Measurements from ENCODE around the gene LITAF.

The LITAF gene

GRCh38 chr16:11547118-11547916 lies 39.4 kb downstream of the LITAF start:
- no peak for DNase-seq

- DNase-seq = no peak
These were observed 40.1 kb downstream of the LITAF start for GRCh38 chr16:11546608-11547061.

DNA sequence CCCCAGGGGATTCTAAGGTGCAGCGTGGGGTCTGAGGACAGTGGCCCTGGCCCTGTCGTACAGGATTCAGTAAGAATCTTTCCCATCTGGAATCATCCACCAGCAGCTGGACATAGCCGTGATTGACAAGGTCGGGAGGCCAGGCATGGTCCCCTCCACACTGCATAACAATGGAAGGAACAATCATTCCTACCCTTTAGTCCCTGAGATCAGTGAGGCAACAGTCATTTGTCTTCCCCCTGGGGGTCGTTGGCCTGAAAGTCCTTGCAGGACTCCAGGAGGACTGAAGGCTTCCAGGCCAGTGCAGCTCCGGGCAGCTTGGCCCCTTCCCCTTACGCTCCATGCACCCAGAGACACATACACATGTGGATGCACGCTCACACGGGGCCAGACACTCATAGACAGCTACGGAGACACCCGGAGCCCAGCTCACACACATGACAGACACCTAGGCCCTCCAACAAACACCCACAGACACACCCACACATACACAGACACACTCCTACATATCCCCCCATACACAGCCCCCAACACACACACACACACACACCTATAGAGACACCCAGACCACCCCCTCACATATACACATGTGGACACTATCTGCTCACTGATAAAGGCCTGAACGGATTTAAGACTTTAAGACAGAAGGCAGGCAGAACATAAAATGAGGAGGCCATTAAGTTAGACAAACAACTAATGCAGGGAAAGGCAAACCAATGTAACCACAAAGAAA lies 42.9 kb downstream of the LITAF start:
- DNase-seq = no peak

- no peak for DNase-seq
These were observed 44.5 kb downstream of the LITAF start for GRCh38 chr16:11542069-11542744.

DNA sequence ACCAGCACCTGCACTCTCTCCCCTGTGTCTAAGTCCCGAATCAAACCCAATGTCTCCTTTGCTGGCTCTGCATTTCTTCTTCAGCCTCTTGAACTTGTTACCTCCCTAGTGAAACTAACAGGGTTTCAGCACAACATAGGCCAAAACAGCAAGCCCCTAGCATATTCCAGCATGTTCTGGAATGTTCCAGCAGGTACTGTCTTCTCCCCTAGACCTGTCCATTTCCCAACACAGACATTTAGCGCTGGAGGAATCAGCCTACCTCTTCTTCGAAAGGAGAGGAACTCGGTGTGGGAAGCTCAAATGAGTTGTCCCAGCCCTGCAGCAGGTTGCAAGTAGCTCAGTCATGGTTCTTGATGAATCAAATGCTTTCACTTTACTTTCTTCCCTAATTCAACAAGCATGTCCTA lies 47.1 kb downstream of the LITAF start:
- DNase-seq = no peak

DNA sequence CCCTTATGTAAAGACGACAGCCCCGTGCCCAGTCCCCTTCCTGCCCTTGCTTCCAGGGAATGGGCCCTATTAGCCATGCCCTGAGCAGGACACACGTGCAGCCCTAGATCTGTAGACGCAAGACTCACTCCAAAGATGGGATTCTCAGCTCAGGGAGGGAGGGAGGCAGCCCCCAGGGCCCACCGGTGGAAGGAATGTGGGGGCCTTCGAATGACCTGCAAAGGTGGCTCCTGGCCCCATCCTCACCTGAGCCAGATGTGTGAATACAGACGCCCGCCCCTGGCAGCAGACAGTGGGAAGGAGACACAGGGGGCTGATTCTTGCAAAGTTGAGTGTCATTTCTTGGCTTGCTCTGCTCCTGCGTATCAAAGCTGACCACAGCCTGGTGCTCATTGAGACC lies 47.8 kb downstream of the LITAF start:
- no peak for DNase-seq

- DNase-seq = no peak
These were observed 50.4 kb downstream of the LITAF start for GRCh38 chr16:11536104-11536866.

- no peak for DNase-seq
These were observed 51.2 kb downstream of the LITAF start for GRCh38 chr16:11535494-11535893.

- DNase-seq = no peak
These were observed 52.5 kb downstream of the LITAF start for GRCh38 chr16:11534262-11534661.

GRCh38 chr16:11533588-11533987 lies 53.1 kb downstream of the LITAF start:
- DNase-seq = no peak

GRCh38 chr16:11530171-11530940 lies 56.4 kb downstream of the LITAF start:
- no peak for DNase-seq

DNA sequence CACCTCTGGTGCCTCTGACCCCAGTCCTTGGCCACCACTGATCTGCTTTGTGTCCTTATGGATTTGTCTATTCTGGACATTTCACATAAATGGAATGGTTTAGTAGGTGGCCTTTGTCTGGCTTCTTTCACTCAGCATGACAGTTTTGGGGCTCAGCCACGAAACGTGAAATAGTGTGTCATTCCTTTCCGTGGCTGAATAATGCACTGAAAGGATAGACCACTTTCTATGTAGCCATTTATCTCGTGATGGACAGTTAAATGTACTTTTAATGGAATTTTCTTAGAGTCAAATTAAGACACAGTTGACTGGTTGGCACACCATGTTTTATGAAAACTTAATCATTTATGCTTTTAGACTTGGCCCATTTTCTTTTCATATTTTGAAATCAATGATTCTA lies 57.4 kb downstream of the LITAF start:
- DNase-seq = no peak

DNA sequence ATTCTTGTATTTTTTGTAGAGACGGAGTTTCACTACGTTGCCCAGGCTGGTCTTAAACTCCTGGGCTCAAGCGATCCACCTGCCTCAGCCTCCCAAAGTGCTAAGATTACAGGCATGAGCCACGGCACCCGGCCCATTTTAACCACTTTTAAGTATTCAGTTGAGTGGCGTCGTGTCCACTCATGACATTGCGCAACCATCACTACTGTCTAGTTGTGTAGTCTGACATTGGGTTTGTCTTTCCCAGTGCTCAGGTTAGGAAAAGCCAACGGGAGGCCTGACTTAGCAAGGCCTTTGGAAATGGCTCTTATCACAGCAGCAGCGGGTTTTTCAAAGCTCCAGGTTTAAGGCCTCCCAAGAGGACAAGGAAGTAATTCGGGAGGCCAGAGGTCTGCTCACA lies 58.7 kb downstream of the LITAF start:
- DNase-seq = no peak

DNA sequence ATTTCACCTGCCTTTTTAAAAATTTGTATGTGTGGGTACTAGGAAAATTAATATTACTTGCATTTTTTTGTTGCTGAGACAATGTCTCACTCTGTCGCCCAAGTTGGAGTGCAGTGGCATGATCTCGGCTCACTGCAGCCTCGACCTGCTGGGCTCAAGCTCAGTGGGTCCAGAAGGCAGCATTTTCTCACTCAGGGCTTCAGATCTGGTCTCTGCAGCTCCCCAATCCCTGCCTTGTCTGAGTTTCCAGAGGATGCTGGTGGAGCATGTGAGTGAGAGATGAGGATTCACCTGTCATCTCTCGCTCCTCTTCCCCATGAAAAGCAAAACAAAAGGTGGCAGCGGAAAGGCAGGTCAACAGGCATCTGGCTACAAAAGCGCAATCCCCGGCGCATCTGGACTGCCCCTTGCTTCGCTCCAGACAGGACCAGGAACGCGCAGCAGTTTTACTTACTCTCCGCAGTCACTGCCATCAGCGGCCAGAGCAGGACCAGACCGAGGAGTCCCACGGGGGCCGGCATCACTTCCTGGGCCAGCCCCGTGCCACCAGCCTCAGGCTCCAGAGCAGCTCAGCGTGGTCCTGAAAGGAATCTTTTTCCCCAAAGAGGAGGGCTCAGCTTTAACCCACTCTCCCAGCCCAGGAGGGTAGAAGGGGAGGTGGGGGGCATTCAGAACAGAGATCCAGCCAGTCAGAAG lies 59.9 kb downstream of the LITAF start:
- no peak for DNase-seq

DNA sequence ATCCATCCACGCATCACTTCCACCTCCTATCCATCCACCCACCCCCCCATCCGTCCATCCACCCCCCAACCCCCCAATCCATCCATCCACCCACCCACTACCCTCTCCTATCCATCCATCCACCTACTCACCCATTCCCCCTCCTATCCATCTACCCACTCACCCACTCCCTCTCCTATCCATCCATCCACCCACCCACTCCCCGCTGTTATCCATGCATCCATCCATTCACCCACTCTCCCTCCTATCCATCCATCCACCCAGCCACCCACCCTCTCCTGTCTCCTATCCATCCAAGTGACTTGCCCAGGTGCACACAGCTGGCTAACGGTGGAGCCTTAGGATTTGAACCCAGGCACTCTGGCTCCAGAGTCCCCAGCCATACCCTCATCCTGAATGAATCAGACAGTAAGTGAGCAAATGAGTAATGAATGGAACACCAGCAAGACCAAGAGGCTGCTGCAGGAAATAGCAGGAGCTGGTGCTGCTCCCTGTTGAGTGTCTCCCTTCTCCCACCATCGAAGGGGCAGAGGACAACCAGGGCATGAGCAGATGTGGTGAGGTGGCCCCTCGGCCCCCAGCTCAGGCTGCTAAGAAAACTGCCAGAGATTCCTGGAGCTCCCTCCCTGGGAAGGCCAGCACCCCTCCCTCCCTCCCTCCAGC lies 62.5 kb downstream of the LITAF start:
- no peak for DNase-seq

DNA sequence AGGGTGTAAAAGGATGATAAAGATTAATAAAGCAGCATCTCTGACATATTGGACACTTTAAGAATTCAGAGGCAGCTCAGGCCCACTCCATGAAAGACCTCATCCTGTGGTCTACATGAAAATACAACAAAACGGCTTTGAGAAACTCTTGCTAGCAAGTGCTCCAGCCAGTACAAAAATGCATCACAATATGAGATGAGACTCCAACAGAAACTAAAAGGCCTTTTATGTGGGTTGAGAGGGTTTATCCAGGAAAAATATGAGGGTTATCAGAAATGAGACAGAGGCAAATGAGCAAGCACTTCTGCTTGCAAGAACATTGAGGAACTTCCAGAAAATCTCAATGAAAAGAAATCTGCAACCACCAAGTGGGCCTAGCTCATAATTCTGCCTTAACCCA lies 65.7 kb downstream of the LITAF start:
- DNase-seq = no peak

GRCh38 chr16:11520442-11520841 lies 66.3 kb downstream of the LITAF start:
- no peak for DNase-seq

- no peak for DNase-seq
These were observed 68.8 kb downstream of the LITAF start for GRCh38 chr16:11517961-11518360.

DNA sequence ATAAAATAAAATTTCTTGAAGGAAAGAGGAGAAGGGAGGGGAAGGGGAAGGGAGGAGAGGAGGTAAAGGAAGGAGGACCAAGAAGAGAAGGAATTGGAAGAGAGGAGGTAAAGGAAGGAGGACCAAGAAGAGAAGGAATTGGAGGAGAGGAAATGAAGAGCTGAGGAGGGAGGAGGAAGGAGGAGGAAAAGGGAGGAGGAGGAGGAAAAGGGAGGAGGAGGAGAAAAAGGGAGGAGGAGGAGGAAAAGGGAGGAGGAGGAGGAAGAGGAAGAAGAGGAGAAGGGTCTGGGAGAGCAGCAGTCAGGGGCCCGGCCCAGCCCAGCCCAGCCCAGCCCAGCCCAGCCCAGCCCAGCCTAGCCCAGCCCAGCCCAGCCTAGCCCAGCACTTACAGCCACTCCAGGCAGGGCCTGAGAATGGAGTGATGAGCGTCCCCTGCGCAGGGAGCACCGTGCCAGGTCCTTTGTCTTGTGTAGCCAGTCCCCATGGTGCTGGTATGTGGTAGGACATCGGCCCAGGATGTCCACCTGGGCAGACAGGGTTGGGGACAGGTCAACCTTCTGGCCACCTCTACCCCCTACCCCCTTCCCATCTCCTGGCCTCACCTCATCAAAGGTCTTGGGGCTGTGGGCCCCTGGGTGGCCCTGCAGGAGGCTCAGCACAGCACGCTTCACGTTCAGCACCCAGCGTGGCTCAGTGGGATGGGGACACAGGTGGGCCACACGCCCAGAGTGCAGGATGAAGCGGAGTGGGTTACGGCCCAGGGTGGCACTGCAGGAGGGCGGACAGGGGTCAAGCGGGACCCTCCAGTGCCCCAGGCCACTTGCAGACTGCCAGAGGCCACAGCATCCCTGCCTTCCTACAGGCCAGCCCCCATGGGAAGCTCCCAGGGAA lies 70.9 kb downstream of the LITAF start:
- no peak for DNase-seq

DNA sequence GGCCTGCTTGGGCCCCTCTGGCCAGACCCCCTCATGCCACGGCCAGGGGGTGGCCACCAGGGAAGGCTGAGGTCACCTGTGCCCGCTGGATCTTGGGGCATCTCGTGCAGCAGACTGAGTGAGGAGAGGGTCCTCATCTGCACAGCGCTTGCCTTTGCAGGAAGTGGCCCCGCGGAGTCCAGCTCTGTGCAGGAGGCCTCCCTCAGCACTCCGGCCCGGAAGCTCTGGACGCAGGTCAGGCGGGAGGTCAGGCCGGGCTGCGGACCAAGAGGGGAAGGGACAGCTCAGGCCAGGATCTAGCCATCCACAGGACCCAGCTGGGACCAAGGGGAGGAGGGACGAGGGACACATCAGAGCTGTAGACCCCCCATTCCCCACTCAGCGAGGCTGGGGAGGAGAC lies 72.4 kb downstream of the LITAF start:
- no peak for DNase-seq

Measured in activated effector memory CD4-positive, alpha-beta T cell treated with Interleukin-2 at 50 U/mL for 16 hours (primary cell).